Kidney glomerular epithelial cell (primary cell): ENCODE measurements around the gene B3GNT9.

ENCODE experiments used
- DNase-seq: peaks from one replicate; lab custom pipeline; 2025; lab: John Stamatoyannopoulos, UW

B3GNT9 gene

DNA sequence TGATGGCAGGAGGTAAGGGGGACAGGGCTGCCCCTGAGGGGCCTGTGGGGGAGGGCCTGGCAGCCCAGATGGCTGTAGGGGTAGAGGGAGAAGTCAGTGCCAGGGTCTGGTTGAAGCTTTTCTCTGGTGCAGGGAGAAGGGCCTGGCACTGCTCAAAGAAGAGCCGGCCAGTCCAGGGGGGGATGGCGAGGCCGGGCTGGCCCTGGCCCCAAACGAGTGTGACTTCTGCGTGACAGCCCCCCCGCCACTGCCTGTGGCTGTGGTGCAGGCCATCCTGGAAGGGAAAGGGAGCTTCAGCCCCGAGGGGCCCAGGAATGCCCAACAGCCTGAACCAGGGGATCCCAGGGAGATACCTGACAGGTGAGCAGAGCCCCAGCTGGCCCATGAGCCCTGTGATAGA, 16.8 kb upstream of the B3GNT9 start:
- no peak for DNase-seq

DNA sequence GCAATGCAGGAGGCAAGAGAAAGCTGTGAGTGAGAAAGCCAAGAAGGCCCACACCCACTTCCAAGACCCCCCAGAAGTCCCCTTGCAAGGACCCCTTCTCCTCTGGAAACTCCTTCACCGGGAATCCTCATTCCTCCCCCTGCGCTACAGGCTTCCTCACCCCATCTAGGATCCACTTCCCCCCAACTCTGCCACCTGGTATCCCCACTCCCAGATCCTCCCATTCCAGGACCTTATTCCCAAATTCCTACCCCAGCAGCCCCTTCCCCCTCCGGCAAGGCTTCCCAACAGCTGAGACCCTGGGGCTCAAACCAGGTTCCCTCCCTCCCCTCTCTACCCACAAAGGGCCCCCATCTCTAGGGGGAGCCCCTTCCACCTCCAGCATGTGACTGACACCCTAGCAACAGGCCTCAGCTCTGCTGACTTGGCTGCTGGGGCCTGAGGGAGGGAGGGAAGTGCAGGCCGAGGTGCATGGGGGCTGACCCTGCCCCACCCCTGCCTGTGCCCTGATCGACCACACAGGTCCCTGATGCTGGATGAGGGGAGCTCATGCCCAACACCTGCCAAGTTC, 15.9 kb upstream of the B3GNT9 start:
- no peak for DNase-seq

DNA sequence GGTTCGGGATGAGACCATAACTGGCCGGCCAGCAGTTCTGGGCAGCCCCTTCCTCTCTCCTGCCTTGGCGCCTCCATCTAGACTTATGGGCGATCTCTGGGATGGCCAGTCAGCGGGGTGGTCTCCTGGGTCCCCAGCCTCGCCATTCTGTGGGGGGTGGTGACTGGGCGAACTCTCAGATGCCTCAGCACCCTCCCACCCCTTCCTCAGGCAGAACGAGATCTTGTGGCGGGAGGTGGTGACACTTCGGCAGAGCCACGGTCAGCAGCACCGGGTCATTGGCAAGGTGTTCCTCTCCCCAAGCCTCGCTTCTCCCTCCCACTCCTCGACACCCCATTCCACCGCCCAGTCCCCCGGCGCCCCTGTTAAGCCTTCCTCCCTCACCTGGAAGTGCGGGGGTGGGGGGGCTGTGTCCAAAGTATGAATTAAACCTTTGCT, 15.3 kb upstream of the B3GNT9 start:
- DNase-seq = no peak

DNA sequence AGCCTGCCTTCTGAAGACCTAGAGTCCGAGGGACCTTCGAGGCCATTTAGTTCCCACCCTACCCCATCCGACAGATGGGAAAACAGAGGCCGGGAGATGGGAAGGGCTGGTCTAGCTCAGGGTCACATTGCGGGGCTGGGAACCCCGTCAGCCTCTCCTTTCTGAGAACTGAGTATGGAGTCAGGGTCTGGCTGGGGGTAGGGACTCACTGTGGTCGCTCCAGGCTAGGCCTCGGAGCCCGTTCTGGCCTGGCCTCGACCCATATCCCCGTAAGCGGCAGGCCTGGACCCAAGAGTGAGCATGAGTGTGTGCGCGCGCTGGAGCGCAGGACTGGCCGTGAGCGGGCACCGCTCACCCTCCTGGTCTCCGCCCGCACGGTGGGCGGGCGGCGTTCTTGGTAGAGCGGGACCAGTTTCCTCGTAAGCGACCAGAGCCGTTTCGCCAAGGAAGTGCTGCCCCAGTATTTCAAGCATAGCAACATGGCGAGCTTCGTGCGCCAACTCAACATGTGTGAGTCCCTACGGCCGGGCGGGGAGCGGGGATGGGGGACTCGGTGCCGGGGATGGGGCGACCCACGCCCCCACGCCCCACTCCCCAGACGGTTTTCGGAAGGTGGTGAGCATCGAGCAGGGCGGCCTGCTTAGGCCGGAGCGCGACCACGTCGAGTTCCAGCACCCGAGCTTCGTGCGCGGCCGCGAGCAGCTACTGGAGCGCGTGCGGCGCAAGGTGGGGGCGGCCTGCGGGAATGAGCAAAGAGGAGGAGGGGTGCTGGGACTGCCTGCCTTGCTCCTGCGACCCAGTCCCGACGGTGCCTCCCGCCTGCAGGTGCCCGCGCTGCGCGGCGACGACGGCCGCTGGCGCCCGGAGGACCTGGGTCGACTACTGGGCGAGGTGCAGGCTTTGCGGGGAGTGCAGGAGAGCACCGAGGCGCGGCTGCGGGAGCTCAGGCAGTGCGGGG, 14.6 kb upstream of the B3GNT9 start:
- DNase-seq = no peak

DNA sequence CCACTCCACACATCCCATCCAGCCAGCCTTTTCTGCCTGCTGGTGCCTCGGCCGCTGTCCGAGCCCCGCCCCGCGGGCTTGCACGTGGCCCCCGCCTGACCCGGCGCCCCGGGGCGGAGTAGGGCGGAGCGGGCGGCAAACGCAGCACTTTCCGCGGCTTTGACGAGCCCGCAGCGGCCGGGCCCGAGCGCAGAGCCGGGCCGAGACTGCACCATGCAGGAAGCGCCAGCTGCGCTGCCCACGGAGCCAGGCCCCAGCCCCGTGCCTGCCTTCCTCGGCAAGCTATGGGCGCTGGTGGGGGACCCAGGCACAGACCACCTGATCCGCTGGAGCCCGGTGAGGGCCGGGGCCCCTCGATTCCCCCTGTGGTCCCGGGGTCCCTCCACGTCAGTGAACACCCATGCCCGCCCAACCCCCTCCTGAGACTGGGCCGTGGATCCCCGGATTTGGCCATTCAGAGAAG, 13.8 kb upstream of the B3GNT9 start, which contains the start of gene HSF4:
Gene HSF4 (plus strand): TSS at position 147 of the 463 bp plus-strand sequence. CDS start 67 bp downstream, at position 214.
- no peak for DNase-seq

DNA sequence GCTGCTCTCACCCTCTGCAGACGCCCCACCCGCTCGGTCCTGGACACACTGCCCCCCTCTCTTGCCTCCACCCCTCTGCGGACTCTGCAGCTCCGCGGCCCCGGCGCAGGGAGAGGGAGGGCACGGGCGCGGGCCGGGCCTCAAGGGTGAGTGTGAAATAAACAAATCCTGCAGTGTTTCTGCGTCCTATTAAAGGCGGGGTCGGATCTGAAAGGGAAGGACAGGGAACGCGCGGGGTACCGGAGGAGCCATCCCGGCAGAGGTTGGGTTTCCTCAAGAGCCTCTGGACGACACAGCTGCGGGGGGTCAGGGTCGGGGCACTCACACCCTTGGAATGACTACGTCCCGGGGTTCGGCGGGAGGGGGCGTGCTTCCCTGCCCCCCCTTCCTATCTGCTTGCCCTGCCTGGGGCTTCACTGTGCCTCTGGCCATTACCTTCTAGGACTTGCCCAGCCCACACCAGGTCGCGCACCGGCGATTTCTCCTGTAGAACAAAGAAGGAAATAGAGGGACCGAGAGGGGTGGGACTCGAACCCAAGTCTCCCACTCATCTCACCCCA, 13.3 kb upstream of the B3GNT9 start:
- DNase-seq = no peak

DNA sequence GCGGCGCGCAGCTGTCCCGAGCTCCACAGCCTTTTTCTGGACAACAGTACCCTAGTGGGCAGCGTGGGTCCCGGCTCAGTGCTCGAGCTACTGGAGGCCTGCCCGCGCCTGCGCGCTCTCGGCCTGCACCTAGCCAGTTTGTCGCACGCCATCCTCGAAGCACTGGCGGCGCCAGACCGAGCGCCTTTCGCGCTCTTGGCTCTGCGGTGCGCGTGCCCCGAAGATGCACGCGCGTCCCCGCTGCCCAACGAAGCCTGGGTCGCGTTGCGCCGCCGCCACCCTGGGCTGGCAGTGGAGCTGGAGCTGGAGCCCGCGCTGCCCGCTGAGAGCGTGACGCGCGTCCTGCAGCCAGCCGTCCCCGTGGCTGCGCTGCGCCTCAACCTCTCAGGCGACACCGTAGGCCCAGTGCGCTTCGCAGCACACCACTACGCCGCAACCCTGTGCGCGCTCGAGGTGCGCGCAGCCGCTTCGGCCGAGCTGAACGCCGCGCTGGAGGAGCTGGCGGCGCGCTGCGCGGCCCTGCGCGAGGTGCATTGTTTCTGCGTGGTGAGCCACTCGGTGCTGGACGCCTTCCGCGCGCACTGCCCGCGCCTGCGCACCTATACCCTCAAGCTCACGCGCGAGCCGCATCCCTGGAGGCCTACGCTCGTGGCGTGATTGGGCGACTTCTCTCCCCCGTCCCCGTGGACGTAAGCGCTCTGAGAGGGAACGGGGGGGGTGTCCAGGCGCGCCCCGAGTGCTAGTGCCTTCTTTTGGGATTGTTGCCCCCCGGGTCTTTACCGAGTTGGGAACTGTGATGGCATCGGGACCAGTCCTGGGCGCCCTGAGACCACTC, 12.6 kb upstream of the B3GNT9 start:
- DNase-seq = no peak

DNA sequence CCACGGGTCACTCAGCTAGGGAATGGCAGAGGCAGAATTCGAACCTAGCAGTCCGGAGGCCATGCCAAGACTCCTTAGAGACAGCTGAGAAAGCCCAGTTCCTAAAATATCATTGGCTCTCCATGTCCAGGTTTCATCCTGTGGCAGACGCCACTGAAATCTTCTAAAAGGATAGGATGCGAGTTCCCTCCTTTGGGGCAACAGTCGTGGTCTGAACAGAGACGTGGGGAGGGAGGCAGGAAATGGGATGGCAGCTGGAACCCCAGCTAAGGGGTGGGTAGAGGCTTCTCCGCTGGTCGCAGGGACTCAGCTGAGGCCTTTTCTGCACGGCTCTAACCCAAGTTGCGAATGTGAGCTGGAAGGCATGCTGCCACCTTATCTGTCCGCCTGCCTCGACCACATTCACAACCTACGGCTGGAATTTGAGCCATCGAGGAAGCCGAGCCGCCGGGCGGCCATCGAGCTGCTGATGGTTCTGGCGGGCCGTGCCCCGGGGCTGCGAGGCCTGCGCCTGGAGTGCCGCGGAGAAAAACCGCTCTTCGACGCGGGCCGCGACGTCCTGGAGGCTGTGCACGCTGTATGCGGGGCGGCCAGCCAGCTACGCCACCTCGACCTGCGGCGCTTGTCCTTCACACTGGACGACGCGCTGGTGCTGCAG, 11.8 kb upstream of the B3GNT9 start:
- DNase-seq = no peak

DNA sequence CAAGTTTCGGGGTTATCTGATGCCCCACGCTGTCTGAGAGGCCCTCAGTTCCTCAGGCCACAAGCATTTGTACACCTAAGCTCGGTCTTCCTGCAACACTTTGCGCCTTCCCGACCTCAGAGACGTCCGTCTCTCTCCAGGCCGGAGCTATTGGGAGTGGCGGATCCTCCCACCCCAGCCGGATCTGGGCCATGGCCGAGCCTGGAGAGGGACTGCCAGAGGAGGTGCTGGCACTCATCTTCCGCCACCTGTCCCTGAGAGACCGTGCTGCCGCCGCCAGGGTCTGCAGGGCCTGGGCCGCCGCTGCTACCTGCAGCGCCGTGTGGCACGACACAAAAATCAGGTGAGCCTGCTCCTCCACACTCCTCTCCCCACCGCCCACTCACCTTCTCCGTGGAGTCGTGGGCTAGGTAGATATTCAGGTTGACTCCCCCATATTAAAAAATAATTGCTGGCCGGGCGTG, 10.8 kb upstream of the B3GNT9 start:
- no peak for DNase-seq

DNA sequence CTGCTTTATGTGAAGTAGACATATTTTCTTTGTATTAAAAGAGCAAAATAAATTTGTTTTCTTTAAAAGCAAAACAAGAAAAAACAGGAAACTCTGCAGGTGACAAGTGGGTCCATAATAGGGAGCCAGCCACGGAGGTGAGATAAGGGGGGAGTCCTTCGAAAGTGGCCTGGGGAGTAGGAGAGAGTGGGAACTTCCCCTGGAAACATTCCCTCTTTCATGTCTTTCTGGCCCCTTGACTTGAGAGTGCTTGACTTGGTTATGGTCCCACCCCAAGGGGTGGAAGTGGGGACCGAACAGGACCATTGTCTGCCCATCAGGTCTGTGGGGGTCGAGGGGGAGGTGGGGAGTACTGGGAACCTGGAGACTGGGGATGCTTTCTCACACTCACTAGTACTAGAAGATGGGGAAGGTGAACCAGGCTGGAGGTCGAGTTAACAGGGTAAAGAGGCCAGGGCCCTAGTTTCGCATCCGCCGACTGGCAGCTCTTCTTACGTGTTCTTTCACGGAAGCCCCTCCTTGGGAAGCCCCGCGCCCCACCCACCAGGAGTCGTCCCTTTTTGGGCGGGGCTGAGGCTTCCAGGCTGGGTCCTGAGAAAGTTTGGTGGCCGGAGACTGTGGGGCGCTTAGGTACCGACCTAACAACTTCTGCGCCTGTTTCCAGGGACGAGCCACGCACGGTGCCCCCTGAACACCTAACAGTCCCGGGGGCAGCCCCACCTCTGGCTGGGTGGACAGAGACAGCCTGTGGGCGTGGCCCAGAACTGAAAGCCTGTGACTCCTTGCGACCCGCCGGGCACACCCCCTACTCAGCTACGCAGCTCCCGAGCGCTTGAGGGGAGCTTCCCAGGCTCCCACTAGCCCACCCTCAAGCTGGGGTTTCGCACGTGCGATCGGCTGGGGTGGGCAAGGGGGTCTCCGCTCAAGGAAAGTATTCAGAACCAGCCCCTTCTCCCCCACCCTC, 8.1 kb upstream of the B3GNT9 start:
- no peak for DNase-seq

DNA sequence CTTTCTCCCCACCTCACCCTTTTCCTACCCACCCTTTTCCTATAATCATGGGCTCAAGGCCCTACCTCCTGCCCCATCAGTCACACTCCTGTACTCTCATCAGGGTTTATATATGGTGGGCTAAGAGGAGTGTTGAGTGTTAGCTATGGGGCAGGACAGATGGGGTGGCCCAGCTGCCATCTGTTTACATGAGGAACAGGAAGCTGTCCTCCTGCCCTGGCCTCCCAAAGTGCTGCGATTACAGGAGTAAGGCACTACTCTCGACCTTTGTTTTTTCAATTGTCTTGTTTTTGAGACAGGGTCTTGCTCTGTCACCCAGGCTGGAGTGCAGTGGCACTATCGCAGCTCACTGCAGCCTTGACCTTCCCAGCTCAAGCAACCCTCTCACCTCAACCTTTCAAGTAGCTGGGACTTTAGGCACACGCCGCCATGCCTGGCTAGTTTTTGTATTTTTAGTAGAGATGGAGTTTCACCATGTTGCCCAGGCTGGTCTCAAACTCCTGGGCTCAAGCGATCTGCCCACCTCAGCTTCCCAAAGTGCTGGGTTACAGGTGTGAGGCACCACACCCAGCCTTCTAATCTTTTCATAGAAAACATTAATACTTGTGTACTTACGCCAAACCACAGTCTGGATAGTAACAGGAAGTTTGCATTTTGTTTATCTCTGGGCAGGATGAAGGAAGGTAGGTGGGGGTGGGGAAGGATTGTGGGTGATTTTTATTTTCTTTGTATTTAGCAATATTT, 7.3 kb upstream of the B3GNT9 start:
- no peak for DNase-seq

DNA sequence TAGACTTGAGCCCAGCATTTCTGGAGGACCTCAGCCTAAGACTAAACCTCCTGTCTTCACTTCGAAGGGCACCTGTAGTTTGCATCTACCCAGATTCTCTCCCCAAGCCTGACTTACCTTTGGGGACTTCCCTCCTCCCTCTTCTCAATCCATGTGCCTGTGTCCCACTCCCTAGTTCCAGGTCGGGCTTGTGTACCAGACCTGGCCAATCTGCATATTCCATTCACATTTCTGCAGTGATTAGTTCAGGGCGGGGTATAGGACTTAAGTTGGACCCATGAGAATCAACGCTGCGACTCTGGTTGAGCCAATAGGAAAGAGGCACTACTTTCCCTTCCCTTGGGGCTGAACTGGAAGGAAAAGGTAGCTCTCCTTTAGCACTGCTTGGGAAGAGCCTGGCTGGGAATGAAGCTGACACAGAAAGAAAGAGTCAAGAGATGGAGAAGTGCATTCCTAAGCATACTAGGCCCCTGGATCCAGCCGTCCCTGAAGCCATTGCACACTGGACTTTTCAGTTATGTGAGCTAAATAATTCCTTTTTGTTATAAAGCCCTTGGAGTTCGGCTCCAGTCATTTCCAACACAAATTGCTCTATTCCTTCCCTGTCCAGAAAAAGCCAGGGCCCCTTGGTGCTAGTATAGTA, 6.4 kb upstream of the B3GNT9 start:
- DNase-seq = no peak

DNA sequence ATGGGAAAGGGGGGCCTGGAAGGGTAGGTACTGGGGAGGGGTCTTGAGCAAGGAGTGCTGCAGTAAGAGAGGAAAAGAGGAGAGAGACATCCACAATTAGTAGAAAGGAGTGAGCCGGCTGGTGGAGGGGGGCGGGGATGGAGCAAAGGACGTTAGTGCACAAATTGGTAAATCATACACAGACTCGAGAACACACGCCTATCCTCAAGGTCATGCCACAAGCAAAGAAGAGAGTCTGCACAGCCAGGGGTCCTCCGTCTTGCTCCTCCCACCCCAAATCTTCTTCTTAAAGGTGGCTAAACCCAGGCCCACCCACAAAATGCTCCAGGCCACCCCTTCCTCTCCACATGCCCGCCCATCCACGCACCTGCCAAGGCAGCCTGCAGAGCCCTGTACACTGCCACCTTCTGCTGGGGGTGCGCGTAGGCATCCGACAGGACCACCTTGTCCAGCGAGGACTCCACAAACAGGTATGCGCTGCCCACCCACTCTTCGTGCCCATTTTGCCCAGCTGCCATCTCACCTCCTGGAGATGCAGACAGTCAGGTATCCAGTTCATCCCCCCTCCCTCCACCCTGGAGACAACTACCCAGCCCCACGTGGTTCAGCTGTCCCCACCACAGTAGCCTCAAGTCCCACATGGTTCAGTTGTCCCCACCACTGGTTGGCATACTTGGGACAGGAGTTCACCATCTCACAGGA, 5.5 kb upstream of the B3GNT9 start:
- no peak for DNase-seq

DNA sequence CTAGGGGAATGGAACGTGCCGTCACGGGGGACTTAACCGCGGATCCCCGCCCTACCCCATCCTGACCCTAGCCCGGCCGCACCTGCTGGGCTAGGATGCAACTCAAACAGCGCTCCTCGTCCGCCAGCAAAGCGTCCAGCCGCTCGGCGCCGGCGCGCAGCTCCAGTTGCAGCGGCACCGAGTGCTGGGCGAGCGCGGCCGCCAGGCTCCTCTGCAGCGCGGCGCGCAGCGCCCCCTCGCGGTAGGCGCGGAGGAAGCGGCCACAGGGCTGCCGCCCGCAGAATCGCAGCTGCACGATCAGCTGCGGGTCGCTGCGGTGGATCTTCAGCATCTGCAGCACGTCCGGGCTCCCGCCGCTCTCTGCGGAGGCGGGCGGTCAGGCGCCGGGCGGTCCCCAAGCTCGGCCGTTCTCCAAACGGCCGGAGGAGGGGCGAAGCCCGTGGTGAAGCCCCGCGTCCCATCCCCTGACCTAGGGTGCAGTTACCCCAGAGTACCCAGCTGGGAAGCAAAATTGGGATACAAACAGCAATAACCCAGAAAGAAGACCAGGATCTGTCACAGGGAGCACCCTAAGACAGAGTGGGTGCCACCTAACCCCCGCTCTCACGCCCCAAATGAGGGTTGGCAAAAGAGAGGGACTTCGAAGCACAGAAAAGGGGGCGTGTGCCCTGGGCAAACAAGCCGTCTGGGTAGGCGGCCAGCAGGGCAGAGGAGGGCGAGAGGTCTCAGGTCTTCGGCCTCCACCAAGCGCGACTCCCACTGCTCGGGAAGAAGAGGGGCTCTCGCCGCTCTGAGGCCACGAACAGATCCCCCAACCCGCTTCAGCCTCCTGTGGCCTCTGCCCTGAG, 4.7 kb upstream of the B3GNT9 start:
- DNase-seq = peak; percentile 47

DNA sequence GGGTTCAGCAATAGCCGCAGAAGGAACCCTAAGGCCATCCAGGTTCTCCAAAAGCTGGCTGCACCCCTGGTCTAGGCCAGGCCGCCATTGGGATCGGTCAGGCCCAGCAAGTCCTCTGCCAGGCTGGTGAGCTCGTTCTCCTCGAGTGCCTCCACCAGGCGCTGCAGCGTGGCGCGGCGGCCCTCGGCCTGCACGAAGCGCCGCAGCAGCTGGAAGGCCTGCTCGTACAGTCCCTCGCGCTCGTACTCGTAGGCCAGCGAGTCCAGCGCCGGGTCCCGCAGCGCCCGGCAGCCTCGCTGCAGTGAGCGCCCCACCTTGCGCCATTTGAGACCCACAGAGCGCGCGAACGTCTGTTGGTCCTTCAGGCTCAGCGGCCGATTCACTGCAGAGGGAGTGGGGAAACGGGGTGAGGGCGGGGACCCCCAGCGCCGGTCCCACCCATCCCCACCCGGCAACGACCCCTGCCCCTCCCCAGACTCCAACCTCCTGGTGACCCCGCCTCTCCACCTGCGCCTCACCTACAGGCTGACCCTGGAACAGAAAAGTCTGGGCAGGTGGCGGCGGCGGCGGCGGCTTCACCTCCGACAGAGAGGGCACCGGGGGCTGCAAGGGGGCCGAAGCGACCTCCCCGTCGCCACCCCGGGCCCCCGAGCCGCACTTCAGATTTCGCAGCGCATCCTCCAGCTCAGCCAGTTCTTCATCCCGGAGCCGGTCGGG, 3.9 kb upstream of the B3GNT9 start:
- DNase-seq = no peak

DNA sequence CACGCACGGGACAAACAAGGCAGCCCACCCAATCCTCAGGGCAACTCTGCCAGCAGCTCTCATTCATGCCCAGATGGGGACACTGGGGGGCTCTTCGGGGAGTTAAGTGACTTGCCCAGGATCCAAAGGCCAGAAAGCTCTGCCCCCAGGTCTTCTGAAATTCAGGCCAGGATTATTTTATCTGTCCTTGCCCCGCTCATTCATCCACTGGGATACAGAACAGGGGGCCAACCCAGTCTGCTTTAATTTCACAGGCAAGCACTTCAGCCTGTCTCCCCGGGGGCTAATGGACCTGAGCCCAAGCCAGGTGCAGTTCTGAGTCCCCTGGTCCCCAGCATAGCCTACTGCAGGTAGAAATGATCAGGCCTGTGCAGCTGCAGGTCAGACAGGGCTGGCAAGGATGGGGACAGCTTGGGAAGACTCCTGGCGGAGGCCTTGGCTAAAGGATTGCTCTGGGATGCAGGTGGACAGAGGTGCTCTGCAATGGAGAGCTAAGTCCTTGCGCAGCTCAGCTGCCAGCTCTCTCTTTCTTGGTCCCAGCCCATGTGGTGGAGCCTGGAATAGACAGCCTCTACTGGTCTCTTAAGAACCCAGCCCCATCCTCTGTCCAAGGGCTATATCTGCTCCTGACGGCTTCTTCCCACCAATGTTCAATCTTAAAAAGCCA, 766 bp upstream of the B3GNT9 start:
- no peak for DNase-seq
